ENCODE results near the gene BNC1. TPM values are rescaled to one million over a fixed set of nuclear protein-coding genes. Genes with fewer than 3 reads are reported as not detected.

The BNC1 gene
- total RNA-seq, 5 donors from 2014 or later (not counting 1 experiment from before 2014, with no cell fraction given): not detected

GRCh38 chr15:83282776-83283137 is 1.7 kb downstream of the BNC1 start:
- Mint-ChIP-seq H3K27ac (no peak overlapping the region), H3K4me3 (peak overlapping the region in 2 of 3 donors; percentile 28 to 66), H3K9me3 (no peaks in the 10 kb centered on the region), H3K36me3 (no peaks in the 10 kb centered on the region), H3K4me1 (peaks cover 4 to 15% (median 10%) of the 10 kb centered on the region in 3 donors), H3K27me3 (peaks cover 59 to 71% of the 10 kb centered on the region in 2 donors)
- H3K4me1 ChIP-seq (ENCODE audit: control insufficient read depth in 1 of 2, extremely low read depth in 1 of 2, insufficient read depth in 2 of 2, low read length in 2 of 2): peaks cover 0 to 14% of the 10 kb centered on the region in 2 experiments
- H3K9me3 ChIP-seq: no peaks in the 10 kb centered on the region
- POLR2A ChIA-PET: no interaction called here
- CTCF ChIA-PET: no interaction called here
- no peak overlapping the region for H3K27ac ChIP-seq (ENCODE audit: low read length)
- DNase-seq: no peak
- no peaks in the 10 kb centered on the region for H3K36me3 ChIP-seq (ENCODE audit: control insufficient read depth in 2 of 2, extremely low read depth in 1 of 2, insufficient read depth in 1 of 2, low read length in 1 of 2)
- WGBS (ENCODE audit: insufficient coverage): 17% methylated on average over 9 of the region's 10 CpGs
- no peak overlapping the region for H3K4me3 ChIP-seq (ENCODE audit: control insufficient read depth in 1 of 2, extremely low read depth in 1 of 2, low read length in 1 of 2)
- no peak for ATAC-seq (replicated peaks in 1 of 4)
- H3K27me3 ChIP-seq (replicated peaks in 1 of 2; ENCODE audit: control insufficient read depth in 2 of 2, extremely low read depth in 1 of 2, insufficient read depth in 2 of 2, low read length in 1 of 2): peaks cover 23 to 34% of the 10 kb centered on the region in 2 experiments

GRCh38 chr15:83282141-83282540 is 2.3 kb downstream of the BNC1 start:
- POLR2A ChIA-PET: no interaction called here
- H3K27me3 ChIP-seq (replicated peaks in 1 of 2; ENCODE audit: control insufficient read depth in 2 of 2, extremely low read depth in 1 of 2, insufficient read depth in 2 of 2, low read length in 1 of 2): peaks cover 26 to 32% of the 10 kb centered on the region in 2 experiments
- H3K4me3 Mint-ChIP-seq: peak overlapping the region in 1 of 3 donors; percentile 66
- H3K36me3 Mint-ChIP-seq: no peaks in the 10 kb centered on the region
- no peak overlapping the region for H3K4me3 ChIP-seq (ENCODE audit: control insufficient read depth in 1 of 2, extremely low read depth in 1 of 2, low read length in 1 of 2)
- peaks cover 4 to 15% (median 10%) of the 10 kb centered on the region in 3 donors for H3K4me1 Mint-ChIP-seq
- peaks cover 0 to 14% of the 10 kb centered on the region in 2 experiments for H3K4me1 ChIP-seq (ENCODE audit: control insufficient read depth in 1 of 2, extremely low read depth in 1 of 2, insufficient read depth in 2 of 2, low read length in 2 of 2)
- ATAC-seq (replicated peaks in 1 of 4) (no peak), DNase-seq (no peak)
- no CpG with 5 or more reads among the region's 5 CpGs for WGBS (ENCODE audit: insufficient coverage)
- H3K27ac ChIP-seq (ENCODE audit: low read length): no peak overlapping the region
- CTCF ChIA-PET: no interaction called here
- H3K9me3 ChIP-seq: no peaks in the 10 kb centered on the region
- no peaks in the 10 kb centered on the region for H3K36me3 ChIP-seq (ENCODE audit: control insufficient read depth in 2 of 2, extremely low read depth in 1 of 2, insufficient read depth in 1 of 2, low read length in 1 of 2)
- H3K27ac Mint-ChIP-seq: no peak overlapping the region
- no peaks in the 10 kb centered on the region for H3K9me3 Mint-ChIP-seq
- peaks cover 54 to 69% of the 10 kb centered on the region in 2 donors for H3K27me3 Mint-ChIP-seq

- DNase-seq (no peak), ATAC-seq (replicated peaks in 1 of 4) (no peak)
- Mint-ChIP-seq H3K4me1 (peaks cover 4% of the 10 kb centered on the region in 3 donors), H3K9me3 (peaks cover 0 to 6% (median 0%) of the 10 kb centered on the region in 3 donors), H3K27me3 (peaks cover 47 to 74% of the 10 kb centered on the region in 2 donors), H3K27ac (no peak overlapping the region), H3K36me3 (no peaks in the 10 kb centered on the region), H3K4me3 (no peak overlapping the region)
- Histone ChIP-seq H3K27ac (ENCODE audit: low read length) (no peak overlapping the region), H3K27me3 (replicated peaks in 1 of 2; ENCODE audit: control insufficient read depth in 2 of 2, extremely low read depth in 1 of 2, insufficient read depth in 2 of 2, low read length in 1 of 2) (peaks cover 17 to 21% of the 10 kb centered on the region in 2 experiments), H3K36me3 (ENCODE audit: control insufficient read depth in 2 of 2, extremely low read depth in 1 of 2, insufficient read depth in 1 of 2, low read length in 1 of 2) (no peaks in the 10 kb centered on the region), H3K4me1 (ENCODE audit: control insufficient read depth in 1 of 2, extremely low read depth in 1 of 2, insufficient read depth in 2 of 2, low read length in 2 of 2) (peaks cover 0 to 5% of the 10 kb centered on the region in 2 experiments), H3K9me3 (no peaks in the 10 kb centered on the region), H3K4me3 (ENCODE audit: control insufficient read depth in 1 of 2, extremely low read depth in 1 of 2, low read length in 1 of 2) (no peak overlapping the region)
- ChIA-PET POLR2A (no interaction called here), CTCF (no interaction called here)
These were observed 6.3 kb downstream of the BNC1 start for GRCh38 chr15:83278191-83278590.

GRCh38 chr15:83276661-83277060 is 7.8 kb downstream of the BNC1 start:
- ChIA-PET POLR2A (no interaction called here), CTCF (no interaction called here)
- H3K4me3 ChIP-seq (ENCODE audit: control insufficient read depth in 1 of 2, extremely low read depth in 1 of 2, low read length in 1 of 2): no peak overlapping the region
- no peak overlapping the region for H3K27ac ChIP-seq (ENCODE audit: low read length)
- H3K27ac Mint-ChIP-seq: no peak overlapping the region
- ATAC-seq (replicated peaks in 1 of 4): no peak
- H3K9me3 ChIP-seq: no peaks in the 10 kb centered on the region
- 53% methylated on average over 5 of the region's 5 CpGs for WGBS (ENCODE audit: insufficient coverage)
- no peak overlapping the region for H3K4me3 Mint-ChIP-seq
- DNase-seq: no peak
- H3K4me1 ChIP-seq (ENCODE audit: control insufficient read depth in 1 of 2, extremely low read depth in 1 of 2, insufficient read depth in 2 of 2, low read length in 2 of 2): no peaks in the 10 kb centered on the region
- H3K4me1 Mint-ChIP-seq: no peaks in the 10 kb centered on the region
- H3K36me3 Mint-ChIP-seq: no peaks in the 10 kb centered on the region
- H3K27me3 ChIP-seq (replicated peaks in 1 of 2; ENCODE audit: control insufficient read depth in 2 of 2, extremely low read depth in 1 of 2, insufficient read depth in 2 of 2, low read length in 1 of 2): peaks cover 8 to 14% of the 10 kb centered on the region in 2 experiments
- H3K27me3 Mint-ChIP-seq: peaks cover 34 to 60% of the 10 kb centered on the region in 2 donors
- H3K36me3 ChIP-seq (ENCODE audit: control insufficient read depth in 2 of 2, extremely low read depth in 1 of 2, insufficient read depth in 1 of 2, low read length in 1 of 2): no peaks in the 10 kb centered on the region
- peaks cover 0 to 6% (median 0%) of the 10 kb centered on the region in 3 donors for H3K9me3 Mint-ChIP-seq

GRCh38 chr15:83275412-83275811 is 9.1 kb downstream of the BNC1 start:
- no CpG with 5 or more reads among the region's 3 CpGs for WGBS (ENCODE audit: insufficient coverage)
- no peak for ATAC-seq (replicated peaks in 1 of 4)
- H3K4me1 Mint-ChIP-seq: no peaks in the 10 kb centered on the region

GRCh38 chr15:83270176-83270575 is 14.3 kb downstream of the BNC1 start:
- H3K27me3 ChIP-seq (replicated peaks in 1 of 2; ENCODE audit: control insufficient read depth in 2 of 2, extremely low read depth in 1 of 2, insufficient read depth in 2 of 2, low read length in 1 of 2): peaks cover 6 to 7% of the 10 kb centered on the region in 2 experiments
- DNase-seq: no peak
- H3K4me1 ChIP-seq (ENCODE audit: control insufficient read depth in 1 of 2, extremely low read depth in 1 of 2, insufficient read depth in 2 of 2, low read length in 2 of 2): no peaks in the 10 kb centered on the region
- Mint-ChIP-seq H3K27ac (no peak overlapping the region), H3K27me3 (peaks cover 20 to 33% of the 10 kb centered on the region in 2 donors), H3K4me1 (no peaks in the 10 kb centered on the region), H3K36me3 (no peaks in the 10 kb centered on the region), H3K9me3 (peaks cover 0 to 6% (median 0%) of the 10 kb centered on the region in 3 donors), H3K4me3 (no peak overlapping the region)
- no peak overlapping the region for H3K27ac ChIP-seq (ENCODE audit: low read length)
- no peak overlapping the region for H3K4me3 ChIP-seq (ENCODE audit: control insufficient read depth in 1 of 2, extremely low read depth in 1 of 2, low read length in 1 of 2)
- no peaks in the 10 kb centered on the region for H3K9me3 ChIP-seq
- CTCF ChIA-PET: no interaction called here
- no CpG with 5 or more reads among the region's 1 CpG for WGBS (ENCODE audit: insufficient coverage)
- no peak for ATAC-seq (replicated peaks in 1 of 4)
- POLR2A ChIA-PET: no interaction called here
- no peaks in the 10 kb centered on the region for H3K36me3 ChIP-seq (ENCODE audit: control insufficient read depth in 2 of 2, extremely low read depth in 1 of 2, insufficient read depth in 1 of 2, low read length in 1 of 2)

More at GRCh38 chr15:83275412-83275811, 9.1 kb downstream of the BNC1 start:
- Histone ChIP-seq H3K27ac (ENCODE audit: low read length) (no peak overlapping the region), H3K36me3 (ENCODE audit: control insufficient read depth in 2 of 2, extremely low read depth in 1 of 2, insufficient read depth in 1 of 2, low read length in 1 of 2) (no peaks in the 10 kb centered on the region), H3K27me3 (replicated peaks in 1 of 2; ENCODE audit: control insufficient read depth in 2 of 2, extremely low read depth in 1 of 2, insufficient read depth in 2 of 2, low read length in 1 of 2) (peaks cover 5 to 7% of the 10 kb centered on the region in 2 experiments), H3K4me1 (ENCODE audit: control insufficient read depth in 1 of 2, extremely low read depth in 1 of 2, insufficient read depth in 2 of 2, low read length in 2 of 2) (no peaks in the 10 kb centered on the region), H3K9me3 (no peaks in the 10 kb centered on the region), H3K4me3 (ENCODE audit: control insufficient read depth in 1 of 2, extremely low read depth in 1 of 2, low read length in 1 of 2) (no peak overlapping the region)
- no peak overlapping the region for H3K4me3 Mint-ChIP-seq
- no peaks in the 10 kb centered on the region for H3K36me3 Mint-ChIP-seq
- CTCF ChIA-PET: no interaction called here
- no peak overlapping the region for H3K27ac Mint-ChIP-seq
- DNase-seq: no peak
- H3K27me3 Mint-ChIP-seq: peaks cover 32 to 51% of the 10 kb centered on the region in 2 donors
- peaks cover 0 to 6% (median 0%) of the 10 kb centered on the region in 3 donors for H3K9me3 Mint-ChIP-seq
- POLR2A ChIA-PET: interaction anchor here in 1 of 2 donors (0.7 kb wide), 1 partner anchor 304 kb away, joined by 5 read pairs; no protein-coding TSS in a partner anchor

- ATAC-seq (replicated peaks in 1 of 4): no peak
- Histone ChIP-seq H3K9me3 (no peaks in the 10 kb centered on the region), H3K27me3 (replicated peaks in 1 of 2; ENCODE audit: control insufficient read depth in 2 of 2, extremely low read depth in 1 of 2, insufficient read depth in 2 of 2, low read length in 1 of 2) (peaks cover 6 to 9% of the 10 kb centered on the region in 2 experiments), H3K27ac (ENCODE audit: low read length) (no peak overlapping the region), H3K4me1 (ENCODE audit: control insufficient read depth in 1 of 2, extremely low read depth in 1 of 2, insufficient read depth in 2 of 2, low read length in 2 of 2) (no peaks in the 10 kb centered on the region), H3K4me3 (ENCODE audit: control insufficient read depth in 1 of 2, extremely low read depth in 1 of 2, low read length in 1 of 2) (no peak overlapping the region), H3K36me3 (ENCODE audit: control insufficient read depth in 2 of 2, extremely low read depth in 1 of 2, insufficient read depth in 1 of 2, low read length in 1 of 2) (no peaks in the 10 kb centered on the region)
- H3K9me3 Mint-ChIP-seq: no peaks in the 10 kb centered on the region
- H3K27me3 Mint-ChIP-seq: peaks cover 22 to 33% of the 10 kb centered on the region in 2 donors
- no peak overlapping the region for H3K4me3 Mint-ChIP-seq
- H3K4me1 Mint-ChIP-seq: no peaks in the 10 kb centered on the region
- H3K36me3 Mint-ChIP-seq: no peaks in the 10 kb centered on the region
- ChIA-PET CTCF (no interaction called here), POLR2A (no interaction called here)
- H3K27ac Mint-ChIP-seq: no peak overlapping the region
- WGBS (ENCODE audit: insufficient coverage): 100% methylated on average over 2 of the region's 4 CpGs
- no peak for DNase-seq
These were observed 16.3 kb downstream of the BNC1 start for GRCh38 chr15:83268147-83268546.
